OCI-LY3 (cell line): ENCODE results near the gene MICU1.

ENCODE experiments used
- H2AFZ ChIP-seq: fragments of 200-600, 300-600 bp; shearing (Covaris generic); 2 replicates; pipeline ENCODE4 v1.6.0; 2014; ENCODE audit warnings: antibody characterized with exemption, low read depth, low read length
- H3K27ac ChIP-seq: fragments of 200-600, 300-600 bp; sonication (generic); 2 replicates; pipeline ENCODE4 v1.5.1; 2014; ENCODE audit warnings: mild to moderate bottlenecking, low read length, moderate library complexity, mixed read lengths
- H3K27me3 ChIP-seq: fragments of 200-600, 300-600 bp; sonication (generic); 2 replicates; pipeline ENCODE4 v1.6.1; 2014; ENCODE audit warnings: low read depth, low read length, mixed read lengths
- H3K36me3 ChIP-seq: fragments of 200-600, 300-600 bp; sonication (generic); replicated peaks from 2 replicates; pipeline ENCODE3; 2014; ENCODE audit warnings: low read depth, low read length, mixed read lengths
- H3K4me1 ChIP-seq: fragments of 300-600, 200-600 bp; sonication (generic); 2 replicates; pipeline ENCODE4 v1.6.1; 2014; ENCODE audit warnings: low read length, mixed read lengths
- H3K4me2 ChIP-seq: fragments of 200-600, 300-600 bp; sonication (generic); 2 replicates; pipeline ENCODE4 v1.6.1; 2014; ENCODE audit warnings: low read length, mixed read lengths
- H3K4me3 ChIP-seq: fragments of 300-600, 200-600 bp; sonication (generic); 2 replicates; pipeline ENCODE4 v1.5.1; 2014; ENCODE audit warnings: antibody characterized with exemption, mild to moderate bottlenecking, low read length, moderate library complexity
- H3K79me2 ChIP-seq: fragments of 300-600, 200-600 bp; shearing (Covaris generic); 2 replicates; pipeline ENCODE4 v1.6.1; 2014; ENCODE audit warnings: mild to moderate bottlenecking, low read length, mixed read lengths
- H3K9ac ChIP-seq: fragments of 300-600, 200-600 bp; shearing (Covaris generic); 2 replicates; pipeline ENCODE4 v1.6.0; 2014; ENCODE audit warnings: mild to moderate bottlenecking, low read length, moderate library complexity
- H3K9me3 ChIP-seq: fragments of 200-600, 300-600 bp; shearing (Covaris generic); 2 replicates; pipeline ENCODE4 v1.6.1; 2014; ENCODE audit warnings: low read length, mixed read lengths; ENCODE audit not compliant: insufficient read depth
- H4K20me1 ChIP-seq: fragments of 200-600, 300-600 bp; sonication (generic); 2 replicates; pipeline ENCODE4 v1.6.1; 2016; ENCODE audit warnings: low read length, mixed read lengths; ENCODE audit not compliant: insufficient read depth
- EZH2phosphoT487 ChIP-seq: fragments of 200-600 bp; shearing (Covaris generic); IDR thresholded peaks from 2 replicates; pipeline ENCODE4 v1.6.1; 2018; ENCODE audit warnings: antibody characterized with exemption, mixed run types, low read depth
- TF ChIP-seq, protein P1 (sequence below): fragments of 200-600, 300-600 bp; sonication (generic); IDR thresholded peaks from 2 replicates; pipeline ENCODE4 v1.5.1; 2014; ENCODE audit warnings: antibody characterized with exemption, low read length, low read depth

MICU1 gene

DNA sequence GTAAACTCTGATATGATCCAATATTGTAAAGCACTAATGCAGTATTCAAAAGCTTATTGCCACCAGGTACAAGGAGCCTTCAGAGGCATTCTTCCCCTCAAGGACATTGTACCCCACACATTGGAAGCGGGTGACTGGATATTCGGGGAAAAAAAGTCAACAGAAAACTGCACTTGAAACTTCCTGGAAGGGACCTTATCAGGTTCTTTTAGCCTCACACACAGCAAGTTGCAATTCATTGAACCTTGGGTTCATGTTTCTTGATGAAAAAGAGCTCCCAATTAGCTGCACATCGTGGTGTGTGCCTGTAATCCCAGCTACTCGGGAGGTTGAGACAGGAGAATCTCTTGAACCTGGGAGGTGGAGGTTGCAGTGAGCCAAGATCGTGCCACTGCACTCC is 16.4 kb upstream of the MICU1 start:
- TF ChIP-seq, protein P1, sequence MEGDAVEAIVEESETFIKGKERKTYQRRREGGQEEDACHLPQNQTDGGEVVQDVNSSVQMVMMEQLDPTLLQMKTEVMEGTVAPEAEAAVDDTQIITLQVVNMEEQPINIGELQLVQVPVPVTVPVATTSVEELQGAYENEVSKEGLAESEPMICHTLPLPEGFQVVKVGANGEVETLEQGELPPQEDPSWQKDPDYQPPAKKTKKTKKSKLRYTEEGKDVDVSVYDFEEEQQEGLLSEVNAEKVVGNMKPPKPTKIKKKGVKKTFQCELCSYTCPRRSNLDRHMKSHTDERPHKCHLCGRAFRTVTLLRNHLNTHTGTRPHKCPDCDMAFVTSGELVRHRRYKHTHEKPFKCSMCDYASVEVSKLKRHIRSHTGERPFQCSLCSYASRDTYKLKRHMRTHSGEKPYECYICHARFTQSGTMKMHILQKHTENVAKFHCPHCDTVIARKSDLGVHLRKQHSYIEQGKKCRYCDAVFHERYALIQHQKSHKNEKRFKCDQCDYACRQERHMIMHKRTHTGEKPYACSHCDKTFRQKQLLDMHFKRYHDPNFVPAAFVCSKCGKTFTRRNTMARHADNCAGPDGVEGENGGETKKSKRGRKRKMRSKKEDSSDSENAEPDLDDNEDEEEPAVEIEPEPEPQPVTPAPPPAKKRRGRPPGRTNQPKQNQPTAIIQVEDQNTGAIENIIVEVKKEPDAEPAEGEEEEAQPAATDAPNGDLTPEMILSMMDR = no peak
- TF ChIP-seq EZH2phosphoT487 = no peak
- H3K79me2 ChIP-seq = no peaks in the 10 kb centered on the region
- H2AFZ ChIP-seq = no peak overlapping the region
- H3K4me3 ChIP-seq = no peak overlapping the region
- no peaks in the 10 kb centered on the region for H3K9me3 ChIP-seq
- peaks cover 27% of the 10 kb centered on the region for H3K4me1 ChIP-seq
- H3K27me3 ChIP-seq = no peaks in the 10 kb centered on the region
- H3K9ac ChIP-seq = no peak overlapping the region
- H4K20me1 ChIP-seq = no peaks in the 10 kb centered on the region
- H3K4me2 ChIP-seq = no peak overlapping the region
- H3K36me3 ChIP-seq = no peaks in the 10 kb centered on the region
- H3K27ac ChIP-seq = no peak overlapping the region

DNA sequence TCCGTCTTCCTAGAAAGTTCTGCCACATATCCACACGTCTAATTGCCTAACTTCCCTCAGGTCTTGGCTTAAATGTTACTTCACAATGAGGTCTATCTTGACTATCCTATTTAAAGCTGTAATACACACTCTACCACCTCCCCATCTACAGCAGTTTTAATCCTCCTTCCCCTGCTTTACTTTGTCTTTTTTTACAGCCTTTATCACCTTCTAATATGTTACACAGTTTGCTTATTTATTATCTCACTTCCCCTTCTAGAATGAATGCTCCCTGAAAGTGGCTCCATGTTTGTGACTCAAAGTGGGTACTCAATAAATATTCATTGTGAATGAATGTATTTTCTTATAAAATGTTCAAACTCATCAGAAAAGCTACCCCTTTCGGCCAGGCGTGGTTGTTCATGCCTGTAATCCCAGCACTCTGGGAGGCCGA is 13.6 kb upstream of the MICU1 start:
- Histone ChIP-seq H2AFZ (no peak overlapping the region), H3K27me3 (no peaks in the 10 kb centered on the region), H3K9me3 (no peaks in the 10 kb centered on the region), H3K79me2 (no peaks in the 10 kb centered on the region), H4K20me1 (no peaks in the 10 kb centered on the region), H3K36me3 (no peaks in the 10 kb centered on the region), H3K27ac (peak overlapping the region; percentile 43), H3K4me2 (peak overlapping the region; percentile 53), H3K4me1 (peaks cover 30% of the 10 kb centered on the region), H3K9ac (no peak overlapping the region; the same call in 1 of the 2 replicates), H3K4me3 (no peak overlapping the region)
- no peak for TF ChIP-seq EZH2phosphoT487
- TF ChIP-seq, protein P1 = no peak

DNA sequence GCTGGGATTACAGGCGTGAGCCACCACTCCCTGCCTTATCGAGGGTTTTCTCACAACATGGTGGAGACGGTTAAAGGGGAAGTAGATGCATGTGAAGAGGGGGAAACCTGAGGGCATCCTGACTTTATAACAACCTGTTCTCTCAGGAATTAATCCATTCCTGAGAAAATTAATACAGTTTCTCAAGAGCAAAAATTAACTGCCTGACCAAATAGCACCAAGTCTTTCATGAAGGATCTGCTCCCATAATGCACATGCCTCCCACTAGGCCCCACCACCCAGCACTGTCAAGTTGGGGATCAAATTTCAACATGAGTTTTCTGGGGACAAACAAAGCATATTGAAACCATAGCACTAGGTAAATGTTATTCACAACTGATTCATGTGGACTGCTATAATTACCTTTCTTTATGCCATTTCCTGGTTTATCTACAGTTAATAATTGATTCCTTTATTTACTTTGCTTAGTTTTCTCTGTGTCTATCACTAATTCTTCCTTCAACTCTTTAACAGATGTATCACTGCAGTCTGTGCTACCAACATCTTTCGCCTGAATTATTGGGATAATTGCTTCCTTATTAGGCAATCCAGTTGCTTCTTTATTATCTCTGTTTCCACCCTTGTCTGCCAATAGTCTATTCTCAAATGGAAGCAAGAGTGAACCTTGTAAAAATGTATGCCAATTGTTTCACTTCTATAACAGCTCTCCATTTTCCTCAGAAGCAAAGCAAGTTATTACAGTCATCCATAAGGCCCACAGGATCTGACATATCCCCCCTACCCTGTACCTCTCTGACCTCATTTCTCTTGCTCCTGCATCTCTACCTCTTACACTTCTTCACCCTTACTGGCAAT is 12.9 kb upstream of the MICU1 start:
- H3K4me3 ChIP-seq = no peak overlapping the region
- no peaks in the 10 kb centered on the region for H3K27me3 ChIP-seq
- peak overlapping the region; percentile 53 for H3K4me2 ChIP-seq
- no peaks in the 10 kb centered on the region for H3K79me2 ChIP-seq
- H3K9me3 ChIP-seq = no peaks in the 10 kb centered on the region
- TF ChIP-seq EZH2phosphoT487 = no peak
- TF ChIP-seq, protein P1 = no peak
- no peaks in the 10 kb centered on the region for H3K36me3 ChIP-seq
- H2AFZ ChIP-seq = no peak overlapping the region; the same call in 1 of the 2 replicates
- no peaks in the 10 kb centered on the region for H4K20me1 ChIP-seq
- H3K27ac ChIP-seq = peak overlapping the region; percentile 43
- H3K9ac ChIP-seq = no peak overlapping the region; the same call in 1 of the 2 replicates
- H3K4me1 ChIP-seq = peaks cover 30% of the 10 kb centered on the region

DNA sequence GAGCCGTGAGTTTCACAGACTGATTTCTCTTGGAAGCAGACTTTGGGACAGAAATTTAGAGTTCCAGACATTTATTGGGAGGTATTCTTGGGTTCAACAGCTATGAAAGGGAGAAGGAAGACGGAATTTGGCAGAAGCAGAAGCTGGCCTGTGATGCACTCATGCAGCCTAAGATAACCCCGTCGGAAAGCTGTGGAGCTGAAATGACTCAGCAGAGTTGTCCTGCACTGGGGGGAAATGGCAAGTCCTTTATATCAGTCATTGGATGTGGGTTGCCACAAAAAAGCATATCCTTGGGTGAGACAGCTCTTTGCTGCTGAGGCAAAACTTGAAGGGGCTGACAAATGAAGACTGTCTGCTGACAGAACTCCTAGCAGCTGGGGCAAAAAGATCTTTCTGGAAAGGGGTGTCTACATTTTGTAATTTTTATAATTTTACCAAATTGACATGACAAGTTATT is 11.5 kb upstream of the MICU1 start:
- no peak overlapping the region for H3K27ac ChIP-seq
- peak overlapping the region; percentile 41 for H3K4me2 ChIP-seq
- no peaks in the 10 kb centered on the region for H3K27me3 ChIP-seq
- TF ChIP-seq EZH2phosphoT487 = no peak
- TF ChIP-seq, protein P1 = no peak
- H3K4me1 ChIP-seq = peaks cover 30% of the 10 kb centered on the region
- no peaks in the 10 kb centered on the region for H3K36me3 ChIP-seq
- H3K4me3 ChIP-seq = peak overlapping the region; percentile 13; the same call in 1 of the 2 replicates
- H4K20me1 ChIP-seq = no peaks in the 10 kb centered on the region
- no peak overlapping the region for H2AFZ ChIP-seq
- no peaks in the 10 kb centered on the region for H3K79me2 ChIP-seq
- no peak overlapping the region for H3K9ac ChIP-seq
- no peaks in the 10 kb centered on the region for H3K9me3 ChIP-seq
